Activated T-helper 2 cell treated with anti-CD3 and anti-CD28 coated beads, Interferon-gamma antibody, Interleukin-2, Interleukin-4, amounts not matched to agents 10 μg/mL and 5 μg/mL and 100 μg/mL, durations not matched to agents 14 hours and 24 hours and 36 hours (primary cell): ENCODE measurements around the gene FOXP1. TPM values are rescaled to one million over a fixed set of nuclear protein-coding genes. Genes with fewer than 3 reads are reported as not detected.

Source experiments
- DNase-seq: peaks from one replicate; pipeline ENCODE4 v3.0.0; 2021; ENCODE audit warnings: low spot score
- H3K27ac Mint-ChIP-seq: one replicate; pipeline ENCODE4 v1.8.0; 2021; ENCODE audit warnings: mixed read lengths
- H3K27me3 Mint-ChIP-seq: one replicate; pipeline ENCODE4 v1.8.0; 2021; ENCODE audit warnings: low read depth, mixed read lengths
- H3K36me3 Mint-ChIP-seq: one replicate; pipeline ENCODE4 v1.8.0; 2021; ENCODE audit warnings: low read depth, mixed read lengths
- H3K4me1 Mint-ChIP-seq: one replicate; pipeline ENCODE4 v1.8.0; 2021; ENCODE audit warnings: low read depth, mixed read lengths
- H3K4me3 Mint-ChIP-seq: one replicate; pipeline ENCODE4 v1.8.0; 2021; ENCODE audit warnings: low read depth, mild to moderate bottlenecking, moderate library complexity, mixed read lengths
- H3K9me3 Mint-ChIP-seq: one replicate; pipeline ENCODE4 v1.8.0; 2021; ENCODE audit warnings: mixed read lengths
- intact Hi-C: fragments of 100-400 bp; cut with micrococcal nuclease; formaldehyde crosslinking; loops from one replicate; pipeline ENCODE4 v1.15.1; 2023
- total RNA-seq: library from RNA; stranded (reverse); gene quantifications from 2 replicates; pipeline ENCODE4 v1.2.3, GENCODE V29; 2022

The FOXP1 gene
- total RNA-seq, 1 donor from 2014 or later, result 132 TPM

DNA sequence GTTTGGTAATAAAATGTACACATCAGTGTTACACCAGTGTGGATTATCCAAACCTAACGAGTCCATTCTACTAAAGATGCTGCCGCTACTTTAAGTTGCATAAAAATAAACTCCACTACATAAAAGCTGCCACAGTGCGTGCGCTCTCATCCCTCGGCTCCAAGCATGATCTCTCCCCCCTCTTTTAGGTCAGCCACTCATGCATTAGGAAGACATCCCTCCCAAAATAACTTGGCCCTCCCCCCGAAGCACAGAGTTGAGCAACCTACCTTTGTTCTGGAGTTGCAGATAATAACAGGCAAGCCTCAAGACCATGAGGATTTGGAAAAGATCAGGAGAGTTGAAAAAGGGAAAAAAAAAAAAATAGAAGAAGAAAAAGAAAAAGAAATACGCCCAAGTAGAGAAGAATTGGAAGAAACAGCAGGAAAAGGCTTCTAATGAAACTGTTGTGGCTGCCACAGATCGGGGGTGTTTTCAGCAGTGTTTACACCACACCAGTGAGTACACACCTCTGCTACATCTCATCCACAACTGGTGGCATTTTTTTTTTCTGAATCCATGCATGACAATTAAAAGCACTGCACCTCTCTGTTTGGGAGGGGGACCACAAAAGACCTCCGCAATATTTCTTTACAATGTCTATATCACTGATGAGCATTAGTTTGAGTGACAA lies 339.2 kb downstream of the FOXP1 start:
- Mint-ChIP-seq H3K4me3 (no peak overlapping the region), H3K4me1 (peaks cover 26% of the 10 kb centered on the region), H3K36me3 (no peaks in the 10 kb centered on the region), H3K9me3 (no peaks in the 10 kb centered on the region), H3K27me3 (no peaks in the 10 kb centered on the region), H3K27ac (no peak overlapping the region)
- intact Hi-C loops, result no loop called here
- no peak for DNase-seq

DNA sequence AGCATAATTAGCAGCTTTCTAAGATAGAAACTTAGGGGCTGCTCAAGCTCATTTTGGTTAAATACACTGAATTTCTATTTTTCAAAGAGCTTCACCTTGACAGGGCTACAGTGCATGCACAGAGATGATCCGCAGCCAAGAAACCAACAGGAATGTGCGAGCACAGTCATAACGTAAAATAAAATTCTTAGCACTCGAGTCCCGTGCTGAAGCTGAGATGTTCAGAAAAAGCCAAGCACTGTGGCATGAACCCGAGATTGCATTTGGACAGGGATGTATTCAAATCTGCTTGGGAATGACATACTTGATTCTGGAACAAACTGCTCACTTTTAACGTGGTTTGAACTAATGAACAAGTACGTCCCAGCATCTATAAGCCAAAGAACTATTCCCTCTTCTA lies 340.3 kb downstream of the FOXP1 start:
- intact Hi-C loops, result no loop called here
- DNase-seq, result no peak
- Mint-ChIP-seq H3K27me3 (no peaks in the 10 kb centered on the region), H3K36me3 (no peaks in the 10 kb centered on the region), H3K4me1 (peaks cover 28% of the 10 kb centered on the region), H3K27ac (no peak overlapping the region), H3K4me3 (no peak overlapping the region), H3K9me3 (no peaks in the 10 kb centered on the region)

DNA sequence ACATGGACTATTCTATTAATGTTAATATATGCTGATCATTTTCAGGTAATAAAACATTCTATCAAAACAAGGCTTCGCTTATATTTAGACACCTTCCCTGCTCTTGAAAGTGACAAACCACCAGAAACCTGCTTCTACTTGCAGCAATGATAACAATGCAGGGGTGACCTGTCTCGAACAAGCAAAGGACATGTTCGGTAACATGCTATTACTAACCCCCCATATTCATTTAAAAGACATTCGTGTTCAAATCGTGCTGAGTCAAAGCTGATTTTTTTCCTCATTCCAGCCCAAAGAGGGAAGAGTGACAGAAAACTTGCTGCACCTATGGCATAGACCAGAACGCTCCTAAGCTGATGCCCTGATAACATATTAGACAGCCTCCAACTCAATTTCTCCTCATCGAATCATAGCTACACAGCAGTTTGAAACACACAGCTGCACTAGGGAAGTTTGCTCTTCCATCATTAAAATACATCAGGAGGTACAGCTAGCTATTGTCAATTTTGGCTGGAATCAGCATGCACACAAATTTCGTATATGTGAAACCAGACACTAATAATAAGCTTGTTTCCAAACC lies 341.5 kb downstream of the FOXP1 start:
- peaks cover 29% of the 10 kb centered on the region for H3K4me1 Mint-ChIP-seq
- DNase-seq, result no peak

DNA sequence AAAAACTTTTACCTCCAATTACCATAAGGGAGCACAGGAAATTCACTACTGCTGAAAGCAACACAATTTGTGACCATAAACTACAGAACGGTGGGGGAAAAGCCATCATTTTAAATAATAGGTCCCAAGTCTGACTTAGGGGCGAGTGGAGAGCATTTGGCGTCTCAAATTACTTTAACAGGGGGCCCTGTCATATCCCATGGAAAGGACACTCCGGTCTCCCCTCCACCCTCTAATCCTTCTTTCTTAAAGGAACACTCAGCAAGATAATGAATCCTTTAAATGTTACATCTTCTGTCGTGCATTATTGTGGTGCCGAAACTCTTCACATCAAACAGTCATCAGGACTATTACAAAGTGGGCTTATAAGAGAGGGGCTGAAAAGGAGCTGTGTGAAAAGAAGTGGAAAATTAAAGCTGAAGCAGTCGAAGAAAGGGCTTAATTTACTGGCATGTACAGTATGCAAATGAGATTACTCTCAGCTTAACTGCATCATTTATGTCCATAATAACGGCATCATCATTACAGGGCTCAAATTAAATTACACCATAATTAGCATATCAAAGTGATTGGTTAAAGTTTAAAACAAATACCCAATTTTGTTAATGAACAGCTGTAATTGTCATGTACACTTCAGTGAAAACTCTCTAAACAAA lies 342.2 kb downstream of the FOXP1 start:
- intact Hi-C loops, result no loop called here
- H3K4me3 Mint-ChIP-seq, result no peak overlapping the region
- no peaks in the 10 kb centered on the region for H3K27me3 Mint-ChIP-seq
- peaks cover 8% of the 10 kb centered on the region for H3K36me3 Mint-ChIP-seq
- no peaks in the 10 kb centered on the region for H3K9me3 Mint-ChIP-seq
- H3K4me1 Mint-ChIP-seq, result peaks cover 23% of the 10 kb centered on the region
- no peak overlapping the region for H3K27ac Mint-ChIP-seq
- DNase-seq, result no peak

More for the DNA sequence above, 341.5 kb downstream of the FOXP1 start:
- Mint-ChIP-seq H3K9me3 (no peaks in the 10 kb centered on the region), H3K4me3 (no peak overlapping the region), H3K27ac (no peak overlapping the region), H3K36me3 (peaks cover 6% of the 10 kb centered on the region), H3K27me3 (no peaks in the 10 kb centered on the region)
- intact Hi-C loops, result no loop called here

DNA sequence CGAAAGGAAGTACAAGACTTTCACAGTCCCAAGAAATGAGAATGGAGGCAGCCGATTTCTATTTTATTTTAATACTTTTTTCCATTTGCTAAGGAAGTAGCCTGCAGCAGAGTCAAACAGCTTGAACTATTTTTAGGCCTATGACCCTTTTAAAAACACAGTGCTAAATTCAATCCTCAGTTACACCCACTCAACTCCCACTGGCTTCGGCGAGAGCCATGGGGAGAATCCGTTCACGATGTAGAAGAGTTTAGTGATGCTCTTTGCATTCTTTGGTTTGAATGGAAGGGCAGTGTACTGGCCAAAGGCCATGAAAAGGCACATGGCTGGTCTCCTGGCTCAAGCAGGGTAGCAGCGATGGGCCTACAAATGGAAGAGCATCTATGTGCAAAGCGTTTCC lies 343.5 kb downstream of the FOXP1 start:
- no peak overlapping the region for H3K4me3 Mint-ChIP-seq
- no peaks in the 10 kb centered on the region for H3K9me3 Mint-ChIP-seq
- no peak for DNase-seq
- no peaks in the 10 kb centered on the region for H3K27me3 Mint-ChIP-seq
- H3K36me3 Mint-ChIP-seq, result peaks cover 16% of the 10 kb centered on the region
- peak overlapping the region; percentile 16 for H3K27ac Mint-ChIP-seq
- H3K4me1 Mint-ChIP-seq, result peaks cover 16% of the 10 kb centered on the region
- intact Hi-C loops, result no loop called here

DNA sequence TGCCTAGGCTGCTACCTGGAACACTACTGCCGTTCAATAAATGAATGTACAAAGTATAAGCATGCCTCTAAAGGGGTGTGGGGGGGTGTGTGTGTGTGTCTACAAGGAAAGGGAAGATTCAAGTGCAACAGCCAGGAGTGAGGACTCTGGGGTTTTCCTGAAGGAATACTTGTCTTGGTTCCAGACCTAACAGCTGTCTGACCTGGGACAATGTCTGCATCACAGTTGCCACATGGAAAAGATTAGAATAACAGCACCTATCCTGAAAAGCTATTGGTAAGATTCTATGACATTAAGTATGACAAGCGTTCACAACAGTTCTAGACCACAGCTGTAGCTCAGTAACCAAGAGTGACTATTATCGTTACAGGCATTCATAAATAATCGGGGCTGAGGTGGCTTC lies 345.2 kb downstream of the FOXP1 start:
- Mint-ChIP-seq H3K27me3 (no peaks in the 10 kb centered on the region), H3K9me3 (no peaks in the 10 kb centered on the region), H3K36me3 (peaks cover 29% of the 10 kb centered on the region), H3K27ac (no peak overlapping the region), H3K4me1 (peaks cover 18% of the 10 kb centered on the region), H3K4me3 (no peak overlapping the region)
- intact Hi-C loops, result loop anchor here (5.0 kb wide), 1 partner anchor 34 kb away; no protein-coding TSS in a partner anchor
- no peak for DNase-seq

DNA sequence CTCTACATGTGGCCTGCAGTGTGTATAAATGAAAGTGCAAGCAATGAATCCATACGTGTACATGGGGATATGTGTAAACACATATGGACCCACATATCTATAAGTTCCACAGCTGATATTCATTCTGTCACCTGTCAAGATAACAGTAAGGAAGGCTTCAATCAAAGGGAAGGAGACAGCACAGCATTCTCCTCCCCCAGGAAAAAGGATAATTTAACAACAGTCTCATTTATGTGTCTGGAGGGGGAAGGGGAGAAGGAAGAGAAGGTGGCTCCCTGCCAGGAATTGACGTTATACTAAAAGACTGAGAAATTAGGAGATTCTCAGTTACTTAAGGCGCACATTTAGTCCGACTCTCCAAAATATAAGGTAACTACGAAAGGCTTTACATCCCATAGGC lies 345.9 kb downstream of the FOXP1 start:
- Mint-ChIP-seq H3K9me3 (no peaks in the 10 kb centered on the region), H3K36me3 (peaks cover 32% of the 10 kb centered on the region), H3K27me3 (no peaks in the 10 kb centered on the region), H3K27ac (no peak overlapping the region), H3K4me1 (peaks cover 20% of the 10 kb centered on the region), H3K4me3 (no peak overlapping the region)
- DNase-seq, result no peak
- intact Hi-C loops, result loop anchor here (5.0 kb wide), 1 partner anchor 35 kb away; no protein-coding TSS in a partner anchor

DNA sequence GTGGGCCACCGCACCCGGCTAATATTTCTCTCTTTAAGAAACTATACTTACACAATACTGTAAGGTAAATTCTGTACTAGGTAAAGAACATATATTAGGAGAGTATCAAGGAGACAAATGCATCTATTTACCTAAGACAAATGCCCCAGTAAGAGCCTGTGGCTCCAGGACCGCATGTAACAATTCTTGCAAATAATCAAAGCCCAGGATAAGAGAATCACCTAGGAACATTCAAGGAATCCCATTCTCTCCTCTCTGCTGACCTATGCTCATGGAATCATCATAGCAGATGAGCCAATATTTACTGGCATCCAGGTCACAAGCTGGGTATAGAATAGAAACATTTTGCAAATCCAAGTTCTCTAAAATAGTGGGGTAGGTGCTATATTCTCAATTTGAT lies 347.7 kb downstream of the FOXP1 start:
- peaks cover 33% of the 10 kb centered on the region for H3K4me1 Mint-ChIP-seq
- H3K9me3 Mint-ChIP-seq, result no peaks in the 10 kb centered on the region
- peaks cover 43% of the 10 kb centered on the region for H3K36me3 Mint-ChIP-seq
- H3K4me3 Mint-ChIP-seq, result no peak overlapping the region
- DNase-seq, result no peak
- H3K27me3 Mint-ChIP-seq, result no peaks in the 10 kb centered on the region
- H3K27ac Mint-ChIP-seq, result no peak overlapping the region
- intact Hi-C loops, result loop anchor here (5.0 kb wide), 1 partner anchor 36 kb away; no protein-coding TSS in a partner anchor

DNA sequence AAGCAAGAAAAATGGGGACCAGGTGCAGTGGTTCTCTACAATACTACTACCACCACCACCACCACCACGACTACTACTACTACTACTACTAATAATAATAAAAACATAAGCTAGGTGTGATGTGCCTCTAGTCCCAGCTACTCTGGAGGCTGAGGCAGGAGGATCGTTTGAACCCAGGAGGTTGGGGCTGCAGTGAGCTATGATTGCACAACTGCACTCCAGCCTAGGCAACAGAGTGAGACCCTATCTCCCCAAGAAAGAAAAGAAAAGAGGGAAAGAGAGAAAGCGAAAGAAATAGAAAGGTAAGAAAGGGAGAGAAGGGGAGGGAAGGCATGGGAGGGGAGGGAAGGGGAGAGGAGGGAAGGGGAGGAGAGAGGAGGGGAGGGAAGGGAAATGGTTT lies 350.6 kb downstream of the FOXP1 start:
- peaks cover 43% of the 10 kb centered on the region for H3K36me3 Mint-ChIP-seq
- H3K4me3 Mint-ChIP-seq, result no peak overlapping the region
- no peak for DNase-seq
- intact Hi-C loops, result no loop called here
- H3K4me1 Mint-ChIP-seq, result peaks cover 44% of the 10 kb centered on the region
- peaks cover 1% of the 10 kb centered on the region for H3K27me3 Mint-ChIP-seq
- H3K27ac Mint-ChIP-seq, result no peak overlapping the region
- H3K9me3 Mint-ChIP-seq, result no peaks in the 10 kb centered on the region

DNA sequence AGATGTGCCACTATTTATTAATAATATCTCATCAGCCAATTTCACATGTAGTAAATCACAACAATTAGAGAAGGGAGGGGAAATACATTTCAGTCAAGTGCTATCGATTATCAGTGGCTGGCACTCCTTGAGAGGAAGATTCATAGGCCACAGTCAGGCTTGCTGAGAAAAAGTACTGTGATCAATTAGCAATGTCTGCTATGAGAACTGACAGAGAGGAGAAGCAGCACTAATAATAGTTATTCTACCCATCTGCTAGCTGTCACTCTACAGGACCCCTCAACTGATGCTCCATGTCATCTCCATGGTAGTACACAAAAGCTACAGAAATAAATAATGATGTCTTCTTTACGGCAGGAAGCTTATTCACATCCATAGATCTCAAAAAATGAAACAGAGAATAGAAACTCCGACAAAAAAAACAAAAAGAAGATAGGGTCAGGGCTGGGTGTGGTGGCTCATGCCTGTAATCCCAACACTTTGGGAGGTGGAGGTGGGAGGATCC lies 351.3 kb downstream of the FOXP1 start:
- Mint-ChIP-seq H3K9me3 (no peaks in the 10 kb centered on the region), H3K27ac (no peak overlapping the region), H3K27me3 (peaks cover 1% of the 10 kb centered on the region), H3K4me3 (no peak overlapping the region), H3K36me3 (peaks cover 38% of the 10 kb centered on the region), H3K4me1 (peaks cover 48% of the 10 kb centered on the region)
- intact Hi-C loops, result no loop called here
- DNase-seq, result no peak

DNA sequence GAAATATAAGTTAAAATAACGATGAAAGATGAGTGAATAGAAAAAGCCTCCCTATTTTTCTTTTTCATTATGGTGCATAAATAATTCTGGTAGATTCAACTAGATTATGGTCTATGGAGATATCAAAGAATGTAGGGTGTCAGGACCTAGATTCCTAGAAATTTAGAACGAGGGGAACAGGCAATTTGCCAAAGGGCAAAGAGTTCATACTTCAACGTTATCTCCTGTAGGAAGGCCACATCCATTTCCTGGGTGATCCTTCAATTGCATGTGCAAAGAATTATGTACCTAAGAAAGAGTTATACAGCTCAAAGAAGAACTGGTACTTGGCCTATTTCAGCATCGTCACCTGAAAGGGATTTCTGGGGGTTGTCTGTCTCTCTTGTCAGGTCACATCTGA lies 351.8 kb downstream of the FOXP1 start:
- H3K36me3 Mint-ChIP-seq, result peaks cover 38% of the 10 kb centered on the region
- no peaks in the 10 kb centered on the region for H3K9me3 Mint-ChIP-seq
- DNase-seq, result no peak
- intact Hi-C loops, result no loop called here
- H3K4me3 Mint-ChIP-seq, result no peak overlapping the region
- H3K27me3 Mint-ChIP-seq, result peaks cover 1% of the 10 kb centered on the region
- H3K4me1 Mint-ChIP-seq, result peaks cover 51% of the 10 kb centered on the region
- no peak overlapping the region for H3K27ac Mint-ChIP-seq

DNA sequence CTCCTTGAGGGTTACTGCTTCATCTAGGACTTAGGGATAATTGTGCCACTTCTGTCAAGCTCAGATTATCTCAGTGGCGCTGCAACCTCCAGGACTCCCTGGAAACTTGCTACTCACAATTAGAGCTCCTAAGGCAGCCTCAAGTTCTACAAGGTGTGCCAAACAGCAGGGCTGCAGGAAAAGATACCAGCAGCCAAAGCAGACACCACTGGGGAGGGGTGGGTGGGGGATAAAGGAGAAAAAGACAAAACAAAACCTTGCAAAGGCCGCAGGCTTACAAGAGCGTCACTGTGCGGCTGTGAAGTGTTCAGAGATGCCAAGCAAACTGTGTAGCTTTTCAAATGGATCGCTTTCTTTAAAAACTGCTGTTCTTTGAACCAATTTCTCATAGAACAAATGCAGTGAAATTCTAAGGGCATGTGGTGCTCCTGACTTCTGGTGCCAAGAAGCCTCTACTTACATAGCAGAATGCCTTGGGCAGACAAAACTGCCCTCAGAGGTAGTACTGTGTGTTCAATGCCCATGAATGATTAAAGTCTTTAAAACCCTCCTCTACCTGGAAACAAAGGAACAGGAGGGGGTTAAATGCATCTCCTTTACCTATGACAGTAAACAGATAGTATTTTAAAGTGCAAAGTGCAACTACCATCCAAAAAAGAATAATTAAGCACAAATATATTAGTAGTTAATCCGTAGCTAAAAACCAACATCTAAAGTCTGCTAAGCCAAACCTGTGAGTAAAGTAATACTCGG lies 353.4 kb downstream of the FOXP1 start:
- DNase-seq, result no peak
- Mint-ChIP-seq H3K4me1 (peaks cover 67% of the 10 kb centered on the region), H3K9me3 (no peaks in the 10 kb centered on the region)

More for the DNA sequence above, 353.4 kb downstream of the FOXP1 start:
- no peak overlapping the region for H3K4me3 Mint-ChIP-seq
- H3K27ac Mint-ChIP-seq, result no peak overlapping the region
- intact Hi-C loops, result loop anchor here (5.0 kb wide), 2 partner anchors 212 to 257 kb away; no protein-coding TSS in a partner anchor
- peaks cover 28% of the 10 kb centered on the region for H3K36me3 Mint-ChIP-seq
- H3K27me3 Mint-ChIP-seq, result peaks cover 1% of the 10 kb centered on the region
